HepG2 (cell line): ENCODE measurements around the gene CTU1. TPM values are rescaled to one million over a fixed set of nuclear protein-coding genes. Genes with fewer than 3 reads are reported as not detected.

Experiments used
- IKZF1 ChIP-seq: fragments of 450-650 bp; IDR thresholded peaks from 2 replicates; pipeline ENCODE4 v1.7.1; 2016
- MATR3 ChIP-seq: sonication (generic); formaldehyde crosslinking; IDR thresholded peaks from 2 replicates; pipeline ENCODE4 v1.4.0; 2020; ENCODE audit warnings: missing genetic modification reagents
- NAIF1 ChIP-seq: sonication (generic); formaldehyde crosslinking; IDR thresholded peaks from 2 replicates; pipeline ENCODE4 v1.5.0; 2020; ENCODE audit warnings: mild to moderate bottlenecking, missing genetic modification reagents, borderline replicate concordance
- RFX5 ChIP-seq: IDR thresholded peaks from 2 replicates; pipeline ENCODE4 v1.6.1; 2011; ENCODE audit warnings: low read depth, low read length, improper control_type of control experiment
- SNAPC4 ChIP-seq: sonication (generic); formaldehyde crosslinking; IDR thresholded peaks from 2 replicates; pipeline ENCODE4 v1.4.0; 2020; ENCODE audit warnings: mild to moderate bottlenecking, missing genetic modification reagents
- ZBTB49 ChIP-seq: sonication (generic); formaldehyde crosslinking; IDR thresholded peaks from 2 replicates; pipeline ENCODE4 v1.4.0; 2020; ENCODE audit warnings: missing genetic modification reagents, borderline replicate concordance
- ZC3H13 ChIP-seq: sonication (generic); formaldehyde crosslinking; IDR thresholded peaks from 2 replicates; pipeline ENCODE4 v1.8.1; 2023; ENCODE audit warnings: mild to moderate bottlenecking, missing genetic modification reagents, moderate library complexity
- ZNF142 ChIP-seq: sonication (generic); formaldehyde crosslinking; IDR thresholded peaks from 2 replicates; pipeline ENCODE4 v1.4.0; 2020; ENCODE audit warnings: missing genetic modification reagents
- ZNF263 ChIP-seq: sonication (generic); formaldehyde crosslinking; IDR thresholded peaks from 2 replicates; pipeline ENCODE4 v1.4.0; 2020; ENCODE audit warnings: missing genetic modification reagents
- ZNF83 ChIP-seq: sonication (generic); formaldehyde crosslinking; IDR thresholded peaks from 2 replicates; pipeline ENCODE4 v1.4.0; 2020; ENCODE audit warnings: missing genetic modification reagents, mild to moderate bottlenecking, borderline replicate concordance
- polyA plus RNA-seq, 8 experiments: library from polyadenylated mRNA; depleted of rRNA in 3 of 8; stranded (reverse) in 7 of 8; unstranded in 1 of 8; fragments of >200 nt; fragmentation: Illumina TruSeq in 4 of 8; extraction: Trizol in 4 of 8; gene quantifications; 2 replicates each; pipeline versions ENCODE4 v1.2.1 to v1.2.3, GENCODE V29; 2011 to 2016; ENCODE audit warnings: low read depth in 4 of 8, missing spikeins in 1 of 8, mixed read lengths in 1 of 8; ENCODE audit not compliant: insufficient read depth in 1 of 8
- total RNA-seq, 5 experiments: library from RNA; depleted of rRNA; stranded (reverse); fragments of >200 nt; fragmentation: Illumina TruSeq; extraction: Trizol; gene quantifications; 2 replicates each; pipeline ENCODE4 v1.2.3, GENCODE V29; 2016; ENCODE audit warnings: low read depth in 1 of 5

Gene CTU1
- total and polyA plus RNA-seq, 2 of the 13 experiments (the other 11 are each of a cell fraction or from before 2014, with no cell fraction given), result 1.9 to 2.9 TPM

- TF ChIP-seq ZNF142 (CRISPR knock-in tag), result no peak
- no peak for TF ChIP-seq NAIF1 (CRISPR knock-in tag)
- TF ChIP-seq ZC3H13, result no peak
- TF ChIP-seq ZBTB49 (CRISPR knock-in tag), result no peak
- TF ChIP-seq MATR3 (CRISPR knock-in tag), result no peak
- TF ChIP-seq ZNF83 (CRISPR knock-in tag), result no peak
- no peak for TF ChIP-seq IKZF1
- no peak for TF ChIP-seq RFX5
- TF ChIP-seq ZNF263, result no peak
- TF ChIP-seq SNAPC4 (CRISPR knock-in tag), result no peak
Measured at GRCh38 chr19:51146751-51147150, 38.5 kb upstream of the CTU1 start (continued).
